Activated naive CD8-positive, alpha-beta T cell treated with anti-CD3 and anti-CD28 coated beads, Interleukin-2, amount 50 U/mL, for 24 hours (primary cell): ENCODE measurements around the gene EEF1AKMT3.
A peak's percentile ranks its signal among the peaks of the same experiment; 100 is the strongest.

Experiments
- ATAC-seq: fragments of 150-1000 bp; cut with Tn5 transposase; one replicate; pipeline ENCODE4 v1.10.0; 2021
- DNase-seq: peaks from one replicate; pipeline ENCODE4 v3.0.0; 2021
- H3K27ac Mint-ChIP-seq: one replicate; pipeline ENCODE4 v1.8.0; 2021; ENCODE audit warnings: mild to moderate bottlenecking, mixed read lengths
- H3K27me3 Mint-ChIP-seq: one replicate; pipeline ENCODE4 v1.8.0; 2021; ENCODE audit warnings: mixed read lengths
- H3K36me3 Mint-ChIP-seq: one replicate; pipeline ENCODE4 v1.8.0; 2021; ENCODE audit warnings: low read depth, mixed read lengths
- H3K4me1 Mint-ChIP-seq: one replicate; pipeline ENCODE4 v1.8.0; 2021; ENCODE audit warnings: mixed read lengths
- H3K4me3 Mint-ChIP-seq: one replicate; pipeline ENCODE4 v1.8.0; 2021; ENCODE audit warnings: mild to moderate bottlenecking, moderate library complexity, mixed read lengths
- H3K9me3 Mint-ChIP-seq: one replicate; pipeline ENCODE4 v1.8.0; 2021; ENCODE audit warnings: mixed read lengths

The EEF1AKMT3 gene

GRCh38 chr12:57731411-57732080 is 40.9 kb upstream of the EEF1AKMT3 start:
- Mint-ChIP-seq H3K27me3 (no peaks in the 10 kb centered on the region), H3K36me3 (peaks cover 32% of the 10 kb centered on the region), H3K27ac (no peak overlapping the region), H3K4me1 (peaks cover 2% of the 10 kb centered on the region), H3K4me3 (no peak overlapping the region), H3K9me3 (no peaks in the 10 kb centered on the region)
- ATAC-seq (no peak), DNase-seq (no peak)

- Mint-ChIP-seq H3K4me3 (no peak overlapping the region), H3K27me3 (no peaks in the 10 kb centered on the region), H3K9me3 (no peaks in the 10 kb centered on the region), H3K36me3 (peaks cover 32% of the 10 kb centered on the region), H3K4me1 (peaks cover 6% of the 10 kb centered on the region), H3K27ac (no peak overlapping the region)
- DNase-seq (no peak), ATAC-seq (no peak)
These were observed 40.1 kb upstream of the EEF1AKMT3 start for GRCh38 chr12:57732270-57732669.

GRCh38 chr12:57732726-57733593 is 39.5 kb upstream of the EEF1AKMT3 start:
- DNase-seq (no peak), ATAC-seq (no peak)
- H3K36me3 Mint-ChIP-seq: peaks cover 28% of the 10 kb centered on the region
- no peak overlapping the region for H3K27ac Mint-ChIP-seq
- no peaks in the 10 kb centered on the region for H3K9me3 Mint-ChIP-seq
- peaks cover 6% of the 10 kb centered on the region for H3K4me1 Mint-ChIP-seq
- no peaks in the 10 kb centered on the region for H3K27me3 Mint-ChIP-seq
- H3K4me3 Mint-ChIP-seq: no peak overlapping the region

GRCh38 chr12:57733928-57734327 is 38.5 kb upstream of the EEF1AKMT3 start:
- no peak for DNase-seq
- Mint-ChIP-seq H3K9me3 (no peaks in the 10 kb centered on the region), H3K27ac (no peak overlapping the region), H3K4me1 (peaks cover 6% of the 10 kb centered on the region), H3K27me3 (no peaks in the 10 kb centered on the region), H3K4me3 (no peak overlapping the region), H3K36me3 (peaks cover 25% of the 10 kb centered on the region)
- ATAC-seq: no peak

GRCh38 chr12:57734591-57734990 is 37.8 kb upstream of the EEF1AKMT3 start:
- Mint-ChIP-seq H3K4me3 (no peak overlapping the region), H3K4me1 (peaks cover 13% of the 10 kb centered on the region), H3K27me3 (no peaks in the 10 kb centered on the region), H3K9me3 (no peaks in the 10 kb centered on the region), H3K27ac (no peak overlapping the region), H3K36me3 (peaks cover 27% of the 10 kb centered on the region)
- DNase-seq (no peak), ATAC-seq (no peak)

GRCh38 chr12:57735198-57735855 is 37.1 kb upstream of the EEF1AKMT3 start:
- no peak overlapping the region for H3K27ac Mint-ChIP-seq
- H3K36me3 Mint-ChIP-seq: peaks cover 23% of the 10 kb centered on the region
- H3K27me3 Mint-ChIP-seq: no peaks in the 10 kb centered on the region
- H3K4me1 Mint-ChIP-seq: peaks cover 19% of the 10 kb centered on the region
- no peak overlapping the region for H3K4me3 Mint-ChIP-seq
- no peak for ATAC-seq
- H3K9me3 Mint-ChIP-seq: no peaks in the 10 kb centered on the region
- no peak for DNase-seq

GRCh38 chr12:57735952-57736740 is 36.3 kb upstream of the EEF1AKMT3 start:
- ATAC-seq: no peak
- H3K4me3 Mint-ChIP-seq: no peak overlapping the region
- no peak for DNase-seq
- no peaks in the 10 kb centered on the region for H3K9me3 Mint-ChIP-seq
- H3K4me1 Mint-ChIP-seq: peaks cover 27% of the 10 kb centered on the region
- peak overlapping the region; percentile 0 for H3K27ac Mint-ChIP-seq
- H3K27me3 Mint-ChIP-seq: no peaks in the 10 kb centered on the region
- peaks cover 21% of the 10 kb centered on the region for H3K36me3 Mint-ChIP-seq

- Mint-ChIP-seq H3K27me3 (no peaks in the 10 kb centered on the region), H3K27ac (peak overlapping the region; percentile 0), H3K4me3 (no peak overlapping the region), H3K36me3 (peaks cover 16% of the 10 kb centered on the region), H3K4me1 (peaks cover 31% of the 10 kb centered on the region), H3K9me3 (no peaks in the 10 kb centered on the region)
- no peak for ATAC-seq
- no peak for DNase-seq
These were observed 35.5 kb upstream of the EEF1AKMT3 start for GRCh38 chr12:57736741-57737466.

GRCh38 chr12:57737467-57738460 is 34.6 kb upstream of the EEF1AKMT3 start:
- Mint-ChIP-seq H3K4me3 (no peak overlapping the region), H3K9me3 (no peaks in the 10 kb centered on the region), H3K27me3 (no peaks in the 10 kb centered on the region), H3K27ac (no peak overlapping the region), H3K36me3 (peaks cover 11% of the 10 kb centered on the region), H3K4me1 (peaks cover 38% of the 10 kb centered on the region)
- DNase-seq (no peak), ATAC-seq (no peak)

GRCh38 chr12:57738661-57739237 is 33.7 kb upstream of the EEF1AKMT3 start, which contains the start of gene AGAP2:
Gene AGAP2 (minus strand): TSS chr12:57738742. CDS start chr12:57738246, 496 bp downstream.
- no peak for DNase-seq
- Mint-ChIP-seq H3K9me3 (no peaks in the 10 kb centered on the region), H3K27me3 (no peaks in the 10 kb centered on the region), H3K36me3 (peaks cover 10% of the 10 kb centered on the region), H3K4me3 (peak within 1 kb of the TSS; percentile 9), H3K27ac (peak within 1 kb of the TSS; percentile 15), H3K4me1 (peaks cover 38% of the 10 kb centered on the region)
- ATAC-seq: no peak

GRCh38 chr12:57739387-57739786 is 33.0 kb upstream of the EEF1AKMT3 start:
- H3K27ac Mint-ChIP-seq: peak overlapping the region; percentile 15
- no peaks in the 10 kb centered on the region for H3K27me3 Mint-ChIP-seq
- H3K9me3 Mint-ChIP-seq: no peaks in the 10 kb centered on the region
- peak overlapping the region; percentile 9 for H3K4me3 Mint-ChIP-seq
- peaks cover 8% of the 10 kb centered on the region for H3K36me3 Mint-ChIP-seq
- peaks cover 45% of the 10 kb centered on the region for H3K4me1 Mint-ChIP-seq
- DNase-seq: no peak
- ATAC-seq: no peak

- ATAC-seq (no peak), DNase-seq (no peak)
- peaks cover 50% of the 10 kb centered on the region for H3K4me1 Mint-ChIP-seq
- H3K36me3 Mint-ChIP-seq: peaks cover 5% of the 10 kb centered on the region
- peak overlapping the region; percentile 96 for H3K4me3 Mint-ChIP-seq
- peak overlapping the region; percentile 15 for H3K27ac Mint-ChIP-seq
- H3K27me3 Mint-ChIP-seq: no peaks in the 10 kb centered on the region
- H3K9me3 Mint-ChIP-seq: no peaks in the 10 kb centered on the region
These were observed 32.4 kb upstream of the EEF1AKMT3 start for GRCh38 chr12:57739914-57740538.
